Measurements from ENCODE around the gene UBAC1. TPM values are rescaled to one million over a fixed set of nuclear protein-coding genes. Genes with fewer than 3 reads are reported as not detected.
"Not testable (repeated sequence)": the region's sequence is repeated elsewhere in the genome, so short reads cannot be mapped to it uniquely, and the experiment has no call there.

Gene UBAC1
- polyA plus RNA-seq, 2 donors, result 40.7 to 43.4 TPM

- no peak overlapping the region for H3K4me3 ChIP-seq (ENCODE audit: low read depth in 1 of 2, low read length in 2 of 2)
- H3K27ac ChIP-seq (ENCODE audit: low read depth in 2 of 2, low read length in 1 of 2), result no peak overlapping the region
- 71 to 76% methylated on average over 9 of the region's 9 CpGs for WGBS, 2 donors
- peaks cover 0 to 4% of the 10 kb centered on the region in 2 donors for H3K4me1 ChIP-seq (ENCODE audit: control insufficient read depth in 2 of 2, insufficient read depth in 2 of 2, low read length in 1 of 2)
- H3K27me3 ChIP-seq (ENCODE audit: control insufficient read depth in 1 of 2, insufficient read depth in 2 of 2, low read length in 2 of 2), result no peaks in the 10 kb centered on the region
- no peaks in the 10 kb centered on the region for H3K36me3 ChIP-seq (ENCODE audit: control insufficient read depth in 2 of 2, insufficient read depth in 2 of 2, low read length in 1 of 2)
- no peaks in the 10 kb centered on the region for H3K9me3 ChIP-seq (ENCODE audit: control insufficient read depth in 2 of 2, insufficient read depth in 1 of 2, low read depth in 1 of 2, low read length in 1 of 2)
These were observed 9.1 kb upstream of the UBAC1 start for GRCh38 chr9:135970128-135970815.

- peak overlapping the region in 1 of 2 donors; percentile 24 for H3K27ac ChIP-seq (ENCODE audit: low read depth in 2 of 2, low read length in 1 of 2)
These were observed 8.0 kb upstream of the UBAC1 start for GRCh38 chr9:135969064-135969683.

GRCh38 chr9:135968601-135969000, 7.4 kb upstream of the UBAC1 start:
- 38 to 58% methylated on average over 7 of the region's 7 CpGs for WGBS, 2 donors
- no peaks in the 10 kb centered on the region for H3K36me3 ChIP-seq (ENCODE audit: control insufficient read depth in 2 of 2, insufficient read depth in 2 of 2, low read length in 1 of 2)
- H3K4me1 ChIP-seq (ENCODE audit: control insufficient read depth in 2 of 2, insufficient read depth in 2 of 2, low read length in 1 of 2), result peaks cover 0 to 4% of the 10 kb centered on the region in 2 donors
- H3K4me3 ChIP-seq (ENCODE audit: low read depth in 1 of 2, low read length in 2 of 2), result no peak overlapping the region
- H3K27ac ChIP-seq (ENCODE audit: low read depth in 2 of 2, low read length in 1 of 2), result peak overlapping the region in 1 of 2 donors; percentile 52
- H3K9me3 ChIP-seq (ENCODE audit: control insufficient read depth in 2 of 2, insufficient read depth in 1 of 2, low read depth in 1 of 2, low read length in 1 of 2), result no peaks in the 10 kb centered on the region
- no peaks in the 10 kb centered on the region for H3K27me3 ChIP-seq (ENCODE audit: control insufficient read depth in 1 of 2, insufficient read depth in 2 of 2, low read length in 2 of 2)

More at GRCh38 chr9:135969064-135969683, 8.0 kb upstream of the UBAC1 start:
- peaks cover 0 to 4% of the 10 kb centered on the region in 2 donors for H3K4me1 ChIP-seq (ENCODE audit: control insufficient read depth in 2 of 2, insufficient read depth in 2 of 2, low read length in 1 of 2)
- H3K36me3 ChIP-seq (ENCODE audit: control insufficient read depth in 2 of 2, insufficient read depth in 2 of 2, low read length in 1 of 2), result no peaks in the 10 kb centered on the region
- 58 to 63% methylated on average over 12 of the region's 12 CpGs for WGBS, 2 donors
- H3K9me3 ChIP-seq (ENCODE audit: control insufficient read depth in 2 of 2, insufficient read depth in 1 of 2, low read depth in 1 of 2, low read length in 1 of 2), result no peaks in the 10 kb centered on the region
- H3K4me3 ChIP-seq (ENCODE audit: low read depth in 1 of 2, low read length in 2 of 2), result no peak overlapping the region
- no peaks in the 10 kb centered on the region for H3K27me3 ChIP-seq (ENCODE audit: control insufficient read depth in 1 of 2, insufficient read depth in 2 of 2, low read length in 2 of 2)

- no peaks in the 10 kb centered on the region for H3K36me3 ChIP-seq (ENCODE audit: control insufficient read depth in 2 of 2, insufficient read depth in 2 of 2, low read length in 1 of 2)
- no peak overlapping the region for H3K27ac ChIP-seq (ENCODE audit: low read depth in 2 of 2, low read length in 1 of 2)
- no peak overlapping the region for H3K4me3 ChIP-seq (ENCODE audit: low read depth in 1 of 2, low read length in 2 of 2)
- H3K27me3 ChIP-seq (ENCODE audit: control insufficient read depth in 1 of 2, insufficient read depth in 2 of 2, low read length in 2 of 2), result no peaks in the 10 kb centered on the region
- no peaks in the 10 kb centered on the region for H3K9me3 ChIP-seq (ENCODE audit: control insufficient read depth in 2 of 2, insufficient read depth in 1 of 2, low read depth in 1 of 2, low read length in 1 of 2)
- peaks cover 0 to 4% of the 10 kb centered on the region in 2 donors for H3K4me1 ChIP-seq (ENCODE audit: control insufficient read depth in 2 of 2, insufficient read depth in 2 of 2, low read length in 1 of 2)
- 32 to 40% methylated on average over 5 of the region's 5 CpGs for WGBS, 2 donors
These were observed 6.9 kb upstream of the UBAC1 start for GRCh38 chr9:135968083-135968476.

- H3K27me3 ChIP-seq (ENCODE audit: control insufficient read depth in 1 of 2, insufficient read depth in 2 of 2, low read length in 2 of 2); H3K4me1 ChIP-seq (ENCODE audit: control insufficient read depth in 2 of 2, insufficient read depth in 2 of 2, low read length in 1 of 2); H3K9me3 ChIP-seq (ENCODE audit: control insufficient read depth in 2 of 2, insufficient read depth in 1 of 2, low read depth in 1 of 2, low read length in 1 of 2); H3K36me3 ChIP-seq (ENCODE audit: control insufficient read depth in 2 of 2, insufficient read depth in 2 of 2, low read length in 1 of 2); H3K27ac ChIP-seq (ENCODE audit: low read depth in 2 of 2, low read length in 1 of 2); H3K4me3 ChIP-seq (ENCODE audit: low read depth in 1 of 2, low read length in 2 of 2): not testable (repeated sequence)
- WGBS, 2 donors, result 72 to 74% methylated on average over 11 to 16 of the region's 16 CpGs
These were observed 5.7 kb upstream of the UBAC1 start for GRCh38 chr9:135966916-135967260.

GRCh38 chr9:135965124-135965756, 4.1 kb upstream of the UBAC1 start:
- no peaks in the 10 kb centered on the region for H3K36me3 ChIP-seq (ENCODE audit: control insufficient read depth in 2 of 2, insufficient read depth in 2 of 2, low read length in 1 of 2)
- no peaks in the 10 kb centered on the region for H3K27me3 ChIP-seq (ENCODE audit: control insufficient read depth in 1 of 2, insufficient read depth in 2 of 2, low read length in 2 of 2)
- H3K27ac ChIP-seq (ENCODE audit: low read depth in 2 of 2, low read length in 1 of 2), result no peak overlapping the region
- no peak overlapping the region for H3K4me3 ChIP-seq (ENCODE audit: low read depth in 1 of 2, low read length in 2 of 2)
- H3K9me3 ChIP-seq (ENCODE audit: control insufficient read depth in 2 of 2, insufficient read depth in 1 of 2, low read depth in 1 of 2, low read length in 1 of 2), result no peaks in the 10 kb centered on the region
- H3K4me1 ChIP-seq (ENCODE audit: control insufficient read depth in 2 of 2, insufficient read depth in 2 of 2, low read length in 1 of 2), result peaks cover 0 to 4% of the 10 kb centered on the region in 2 donors
- 67 to 70% methylated on average over 11 of the region's 11 CpGs for WGBS, 2 donors

GRCh38 chr9:135963938-135964337, 2.8 kb upstream of the UBAC1 start:
- Histone ChIP-seq H3K36me3 (ENCODE audit: control insufficient read depth in 2 of 2, insufficient read depth in 2 of 2, low read length in 1 of 2) (no peaks in the 10 kb centered on the region), H3K27me3 (ENCODE audit: control insufficient read depth in 1 of 2, insufficient read depth in 2 of 2, low read length in 2 of 2) (no peaks in the 10 kb centered on the region), H3K9me3 (ENCODE audit: control insufficient read depth in 2 of 2, insufficient read depth in 1 of 2, low read depth in 1 of 2, low read length in 1 of 2) (no peaks in the 10 kb centered on the region), H3K4me3 (ENCODE audit: low read depth in 1 of 2, low read length in 2 of 2) (no peak overlapping the region), H3K27ac (ENCODE audit: low read depth in 2 of 2, low read length in 1 of 2) (no peak overlapping the region), H3K4me1 (ENCODE audit: control insufficient read depth in 2 of 2, insufficient read depth in 2 of 2, low read length in 1 of 2) (peaks cover 0 to 8% of the 10 kb centered on the region in 2 donors)
- 63 to 65% methylated on average over 10 of the region's 10 CpGs for WGBS, 2 donors

GRCh38 chr9:135963338-135963737, 2.2 kb upstream of the UBAC1 start:
- no peaks in the 10 kb centered on the region for H3K9me3 ChIP-seq (ENCODE audit: control insufficient read depth in 2 of 2, insufficient read depth in 1 of 2, low read depth in 1 of 2, low read length in 1 of 2)
- 84 to 88% methylated on average over 8 of the region's 8 CpGs for WGBS, 2 donors
- peaks cover 0 to 8% of the 10 kb centered on the region in 2 donors for H3K4me1 ChIP-seq (ENCODE audit: control insufficient read depth in 2 of 2, insufficient read depth in 2 of 2, low read length in 1 of 2)
- H3K36me3 ChIP-seq (ENCODE audit: control insufficient read depth in 2 of 2, insufficient read depth in 2 of 2, low read length in 1 of 2), result peaks cover 0 to 2% of the 10 kb centered on the region in 2 donors
- no peaks in the 10 kb centered on the region for H3K27me3 ChIP-seq (ENCODE audit: control insufficient read depth in 1 of 2, insufficient read depth in 2 of 2, low read length in 2 of 2)
- no peak overlapping the region for H3K27ac ChIP-seq (ENCODE audit: low read depth in 2 of 2, low read length in 1 of 2)
- H3K4me3 ChIP-seq (ENCODE audit: low read depth in 1 of 2, low read length in 2 of 2), result no peak overlapping the region

GRCh38 chr9:135962696-135963307, 1.6 kb upstream of the UBAC1 start:
- Histone ChIP-seq H3K36me3 (ENCODE audit: control insufficient read depth in 2 of 2, insufficient read depth in 2 of 2, low read length in 1 of 2) (peaks cover 0 to 3% of the 10 kb centered on the region in 2 donors), H3K9me3 (ENCODE audit: control insufficient read depth in 2 of 2, insufficient read depth in 1 of 2, low read depth in 1 of 2, low read length in 1 of 2) (no peaks in the 10 kb centered on the region), H3K4me1 (ENCODE audit: control insufficient read depth in 2 of 2, insufficient read depth in 2 of 2, low read length in 1 of 2) (peaks cover 0 to 7% of the 10 kb centered on the region in 2 donors), H3K27me3 (ENCODE audit: control insufficient read depth in 1 of 2, insufficient read depth in 2 of 2, low read length in 2 of 2) (no peaks in the 10 kb centered on the region), H3K4me3 (ENCODE audit: low read depth in 1 of 2, low read length in 2 of 2) (no peak overlapping the region), H3K27ac (ENCODE audit: low read depth in 2 of 2, low read length in 1 of 2) (no peak overlapping the region)
- 67 to 70% methylated on average over 11 of the region's 11 CpGs for WGBS, 2 donors

Data from esophagus (tissue), 2 donors.